ENCODE results near the gene WDR27.

WDR27 gene

GRCh38 chr6:169701954-169702839, at the start of gene WDR27, which contains the start of gene C6orf120:
WDR27 (minus strand) TSS chr6:169702029; CDS start chr6:169689005, 13,024 bp downstream.
C6orf120 (plus strand) TSS chr6:169702126; CDS start chr6:169702460, 334 bp downstream.
- peak; percentile 94 to 98 for DNase-seq (ENCODE audit: extremely low read depth in 1 of 2, low read depth in 1 of 2)

GRCh38 chr6:169746556-169746955, 44.7 kb upstream of the WDR27 start:
- DNase-seq (ENCODE audit: extremely low read depth in 1 of 2, low read depth in 1 of 2): no peak

- DNase-seq (ENCODE audit: extremely low read depth in 1 of 2, low read depth in 1 of 2): no peak
These were observed 43.6 kb upstream of the WDR27 start for GRCh38 chr6:169745405-169745804.

- no peak for DNase-seq (ENCODE audit: extremely low read depth in 1 of 2, low read depth in 1 of 2)
These were observed 39.5 kb upstream of the WDR27 start for GRCh38 chr6:169741344-169741743.

- DNase-seq (ENCODE audit: extremely low read depth in 1 of 2, low read depth in 1 of 2): no peak
These were observed 37.2 kb upstream of the WDR27 start for GRCh38 chr6:169738976-169739529.

- DNase-seq (ENCODE audit: extremely low read depth in 1 of 2, low read depth in 1 of 2): no peak
These were observed 36.6 kb upstream of the WDR27 start for GRCh38 chr6:169738204-169738975.

GRCh38 chr6:169729961-169730360, 28.1 kb upstream of the WDR27 start:
- DNase-seq (ENCODE audit: extremely low read depth in 1 of 2, low read depth in 1 of 2): no peak

GRCh38 chr6:169726963-169727362, 25.1 kb upstream of the WDR27 start:
- no peak for DNase-seq (ENCODE audit: extremely low read depth in 1 of 2, low read depth in 1 of 2)

GRCh38 chr6:169726049-169726400, 24.2 kb upstream of the WDR27 start:
- DNase-seq (ENCODE audit: extremely low read depth in 1 of 2, low read depth in 1 of 2): no peak

GRCh38 chr6:169725125-169726048, 23.6 kb upstream of the WDR27 start:
- no peak for DNase-seq (ENCODE audit: extremely low read depth in 1 of 2, low read depth in 1 of 2)

GRCh38 chr6:169724494-169725124, 22.8 kb upstream of the WDR27 start, which contains the start of gene PHF10:
PHF10 (minus strand) TSS chr6:169724500; CDS start chr6:169723931, 569 bp downstream.
- peak; percentile 44 to 50 for DNase-seq (ENCODE audit: extremely low read depth in 1 of 2, low read depth in 1 of 2)

GRCh38 chr6:169723991-169724493, 22.2 kb upstream of the WDR27 start:
- no peak for DNase-seq (ENCODE audit: extremely low read depth in 1 of 2, low read depth in 1 of 2)

GRCh38 chr6:169723200-169723909, 21.5 kb upstream of the WDR27 start:
- peak in 1 of 2 donors; percentile 34 for DNase-seq (ENCODE audit: extremely low read depth in 1 of 2, low read depth in 1 of 2)

- no peak for DNase-seq (ENCODE audit: extremely low read depth in 1 of 2, low read depth in 1 of 2)
These were observed 20.8 kb upstream of the WDR27 start for GRCh38 chr6:169722362-169723199.

- DNase-seq (ENCODE audit: extremely low read depth in 1 of 2, low read depth in 1 of 2): no peak
These were observed 18.5 kb upstream of the WDR27 start for GRCh38 chr6:169720207-169720855.

- DNase-seq (ENCODE audit: extremely low read depth in 1 of 2, low read depth in 1 of 2): no peak
These were observed 17.3 kb upstream of the WDR27 start for GRCh38 chr6:169719117-169719516.

GRCh38 chr6:169714595-169714994, 12.8 kb upstream of the WDR27 start:
- DNase-seq (ENCODE audit: extremely low read depth in 1 of 2, low read depth in 1 of 2): no peak

- DNase-seq (ENCODE audit: extremely low read depth in 1 of 2, low read depth in 1 of 2): no peak
These were observed 12.3 kb upstream of the WDR27 start for GRCh38 chr6:169714178-169714577.

Data from stimulated activated CD8-positive, alpha-beta memory T cell treated with anti-CD3 and anti-CD28 coated beads, Interleukin-7, amount 100 ng/mL, for 48 hours (primary cell).